Keratinocyte (primary cell): ENCODE measurements around the gene TRIM10. TPM values are rescaled to one million over a fixed set of nuclear protein-coding genes. Genes with fewer than 3 reads are reported as not detected.

Experiments used
- DNase-seq: peaks from one replicate; pipeline ENCODE4 v3.0.0-alpha.2; 2011; ENCODE audit warnings: low read depth, missing footprints, low spot score
- FAIRE-seq: peaks from 2 replicates; lab custom pipeline; 2011; peaks lifted over from hg19 to GRCh38; lab: Jason Lieb, UNC
- H2AFZ ChIP-seq: 2 replicates; pipeline ENCODE4 v1.6.0; 2012; ENCODE audit warnings: low read length, control low read depth, inconsistent platforms; ENCODE audit not compliant: control insufficient read depth
- H3K27ac ChIP-seq: 2 replicates; pipeline ENCODE4 v1.5.1; 2011; ENCODE audit warnings: low read length; ENCODE audit not compliant: control insufficient read depth, insufficient read depth
- H3K27me3 ChIP-seq: 3 replicates; pipeline ENCODE4 v1.6.0; 2011; ENCODE audit warnings: low read length; ENCODE audit not compliant: control insufficient read depth, insufficient read depth; ENCODE audit errors: extremely low read depth
- H3K36me3 ChIP-seq, 2 experiments: 2 replicates in 1 of 2; 3 replicates in 1 of 2; pipeline ENCODE4 v1.5.1; 2011; ENCODE audit warnings: low read length in 2 of 2, mild to moderate bottlenecking in 1 of 2; ENCODE audit not compliant: control insufficient read depth in 2 of 2, insufficient read depth in 2 of 2; ENCODE audit errors: extremely low read depth in 1 of 2
- H3K4me1 ChIP-seq: 3 replicates; pipeline ENCODE4 v1.5.1; 2011; ENCODE audit warnings: low read length; ENCODE audit not compliant: control insufficient read depth, insufficient read depth; ENCODE audit errors: extremely low read depth
- H3K4me2 ChIP-seq: 3 replicates; pipeline ENCODE4 v1.6.0; 2011; ENCODE audit warnings: low read depth, low read length; ENCODE audit not compliant: control insufficient read depth, insufficient read depth; ENCODE audit errors: extremely low read depth
- H3K4me3 ChIP-seq, 3 experiments: fragments of 200-600 bp in 1 of 3; sonication (generic) in 1 of 3; 2 replicates in 2 of 3; 3 replicates in 1 of 3; pipeline ENCODE4 v1.5.1; 2011 to 2016; ENCODE audit warnings: low read length in 3 of 3, mild to moderate bottlenecking in 3 of 3, control low read depth in 2 of 3, inconsistent platforms in 1 of 3, low read depth in 1 of 3, mixed read lengths in 1 of 3, mixed run types in 1 of 3, moderate library complexity in 1 of 3; ENCODE audit not compliant: control insufficient read depth in 2 of 3, insufficient read depth in 2 of 3; ENCODE audit errors: extremely low read depth in 1 of 3
- H3K79me2 ChIP-seq: 2 replicates; pipeline ENCODE4 v1.6.0; 2012; ENCODE audit warnings: low read length; ENCODE audit not compliant: control insufficient read depth, insufficient read depth
- H3K9ac ChIP-seq: 3 replicates; pipeline ENCODE4 v1.6.0; 2011; ENCODE audit warnings: low read length; ENCODE audit not compliant: control insufficient read depth, insufficient read depth; ENCODE audit errors: extremely low read depth
- H3K9me1 ChIP-seq: 3 replicates; pipeline ENCODE4 v1.6.0; 2011; ENCODE audit warnings: low read length; ENCODE audit not compliant: control insufficient read depth, insufficient read depth; ENCODE audit errors: extremely low read depth
- H3K9me3 ChIP-seq: 2 replicates; pipeline ENCODE4 v1.5.1; 2012; ENCODE audit warnings: low read depth, low read length; ENCODE audit not compliant: control insufficient read depth
- H4K20me1 ChIP-seq: 3 replicates; pipeline ENCODE4 v1.6.0; 2011; ENCODE audit warnings: low read length; ENCODE audit not compliant: control insufficient read depth, insufficient read depth; ENCODE audit errors: extremely low read depth
- EZH2 ChIP-seq: IDR thresholded peaks from one replicate; pipeline ENCODE4 v1.6.1; 2012; ENCODE audit warnings: inconsistent platforms, mild to moderate bottlenecking, low read length, moderate library complexity
- dilution Hi-C: fragments of 300-500 bp; cut with MboI; formaldehyde crosslinking; loops from one replicate; pipeline ENCODE4 v1.7.0; 2020; ENCODE audit warnings: low sequenced_read_pairs; ENCODE audit not compliant: extremely low pct_ligation_motif_present
- polyA plus RNA-seq, 5 experiments: library from polyadenylated mRNA; depleted of rRNA in 3 of 5; stranded (reverse) in 3 of 5; stranded (forward) in 1 of 5; unstranded in 1 of 5; fragments of >200 nt; gene quantifications; 1 replicate in 1 of 5; 2 replicates in 3 of 5; 3 replicates in 1 of 5; pipeline versions ENCODE4 v1.2.1 to v1.2.3, GENCODE V29; 2011 to 2012; ENCODE audit warnings: missing spikeins in 2 of 5, low read depth in 1 of 5, low replicate concordance in 1 of 5
- TF ChIP-seq, protein P1 (sequence below), 3 experiments: IDR thresholded peaks in 1 of 3; conservative IDR thresholded peaks in 1 of 3; optimal IDR thresholded peaks in 1 of 3; 2 replicates in 2 of 3; 3 replicates in 1 of 3; pipeline versions ENCODE3 to v1.5.1; 2011; ENCODE audit warnings: low read length in 3 of 3, mild to moderate bottlenecking in 3 of 3, moderate library complexity in 2 of 3, control low read depth in 1 of 3, inconsistent platforms in 1 of 3; ENCODE audit not compliant: insufficient read depth in 2 of 3; ENCODE audit errors: extremely low read depth in 1 of 3

The TRIM10 gene
- polyA plus RNA-seq, 1 donor (not counting 4 experiments of a cell fraction or from before 2014, with no cell fraction given) = not detected

DNA sequence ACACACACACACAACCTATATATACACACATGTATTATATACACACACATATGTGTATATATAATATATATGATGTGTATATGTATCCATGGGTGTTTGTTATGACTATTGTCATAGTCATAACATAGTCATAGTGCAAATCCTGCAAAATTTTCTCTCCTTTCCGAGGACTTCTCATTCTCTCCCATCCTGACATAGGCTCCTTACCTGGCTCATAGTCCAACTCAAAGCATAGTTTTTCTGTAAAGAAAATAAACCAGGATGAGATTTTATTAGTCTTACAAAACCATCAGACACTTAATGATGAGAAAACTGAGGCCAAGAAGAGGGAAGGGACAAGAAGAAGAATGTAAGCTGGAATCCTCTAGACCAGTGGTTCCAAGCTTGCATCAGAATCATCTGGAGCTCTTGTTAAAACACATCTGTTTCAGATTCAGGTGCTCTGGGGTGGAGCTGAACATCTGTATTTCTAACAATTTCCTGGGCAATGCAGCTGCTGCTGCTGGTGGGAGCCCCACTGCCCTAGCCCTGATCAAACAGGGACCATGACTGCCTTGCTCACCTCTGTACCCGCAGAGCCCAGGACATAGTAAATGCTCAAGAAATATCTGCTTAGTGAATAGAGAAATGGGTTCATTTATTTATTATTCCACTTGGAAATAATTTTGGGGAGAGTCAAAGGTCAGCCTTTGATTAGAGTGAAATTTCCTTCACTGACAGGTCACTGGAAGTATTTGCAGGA, 5.3 kb downstream of the TRIM10 start:
- H3K9me3 ChIP-seq = no peaks in the 10 kb centered on the region
- FAIRE-seq = no peak
- no peaks in the 10 kb centered on the region for H3K9me1 ChIP-seq
- no peaks in the 10 kb centered on the region for H3K79me2 ChIP-seq
- no peak overlapping the region for H3K9ac ChIP-seq
- no peak overlapping the region for H3K4me3 ChIP-seq
- DNase-seq = no peak
- no peak overlapping the region for H2AFZ ChIP-seq
- H3K27me3 ChIP-seq = peaks cover 9% of the 10 kb centered on the region
- no peak overlapping the region for H3K27ac ChIP-seq
- no peaks in the 10 kb centered on the region for H4K20me1 ChIP-seq
- dilution Hi-C loops = no loop called here
- H3K4me2 ChIP-seq = peak overlapping the region; percentile 67
- no peaks in the 10 kb centered on the region for H3K36me3 ChIP-seq
- peaks cover 26% of the 10 kb centered on the region for H3K4me1 ChIP-seq
- no peak for TF ChIP-seq EZH2
- TF ChIP-seq, protein P1, sequence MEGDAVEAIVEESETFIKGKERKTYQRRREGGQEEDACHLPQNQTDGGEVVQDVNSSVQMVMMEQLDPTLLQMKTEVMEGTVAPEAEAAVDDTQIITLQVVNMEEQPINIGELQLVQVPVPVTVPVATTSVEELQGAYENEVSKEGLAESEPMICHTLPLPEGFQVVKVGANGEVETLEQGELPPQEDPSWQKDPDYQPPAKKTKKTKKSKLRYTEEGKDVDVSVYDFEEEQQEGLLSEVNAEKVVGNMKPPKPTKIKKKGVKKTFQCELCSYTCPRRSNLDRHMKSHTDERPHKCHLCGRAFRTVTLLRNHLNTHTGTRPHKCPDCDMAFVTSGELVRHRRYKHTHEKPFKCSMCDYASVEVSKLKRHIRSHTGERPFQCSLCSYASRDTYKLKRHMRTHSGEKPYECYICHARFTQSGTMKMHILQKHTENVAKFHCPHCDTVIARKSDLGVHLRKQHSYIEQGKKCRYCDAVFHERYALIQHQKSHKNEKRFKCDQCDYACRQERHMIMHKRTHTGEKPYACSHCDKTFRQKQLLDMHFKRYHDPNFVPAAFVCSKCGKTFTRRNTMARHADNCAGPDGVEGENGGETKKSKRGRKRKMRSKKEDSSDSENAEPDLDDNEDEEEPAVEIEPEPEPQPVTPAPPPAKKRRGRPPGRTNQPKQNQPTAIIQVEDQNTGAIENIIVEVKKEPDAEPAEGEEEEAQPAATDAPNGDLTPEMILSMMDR (optimal IDR thresholded peaks at IDR 0.05 in 1 of 3, IDR thresholded peaks at IDR 0.05 in 1 of 3, conservative IDR thresholded peaks at IDR 0.05 in 1 of 3; ENCODE audit: extremely low read depth in 1 of 3, insufficient read depth in 2 of 3, low read length in 3 of 3) = no peak

DNA sequence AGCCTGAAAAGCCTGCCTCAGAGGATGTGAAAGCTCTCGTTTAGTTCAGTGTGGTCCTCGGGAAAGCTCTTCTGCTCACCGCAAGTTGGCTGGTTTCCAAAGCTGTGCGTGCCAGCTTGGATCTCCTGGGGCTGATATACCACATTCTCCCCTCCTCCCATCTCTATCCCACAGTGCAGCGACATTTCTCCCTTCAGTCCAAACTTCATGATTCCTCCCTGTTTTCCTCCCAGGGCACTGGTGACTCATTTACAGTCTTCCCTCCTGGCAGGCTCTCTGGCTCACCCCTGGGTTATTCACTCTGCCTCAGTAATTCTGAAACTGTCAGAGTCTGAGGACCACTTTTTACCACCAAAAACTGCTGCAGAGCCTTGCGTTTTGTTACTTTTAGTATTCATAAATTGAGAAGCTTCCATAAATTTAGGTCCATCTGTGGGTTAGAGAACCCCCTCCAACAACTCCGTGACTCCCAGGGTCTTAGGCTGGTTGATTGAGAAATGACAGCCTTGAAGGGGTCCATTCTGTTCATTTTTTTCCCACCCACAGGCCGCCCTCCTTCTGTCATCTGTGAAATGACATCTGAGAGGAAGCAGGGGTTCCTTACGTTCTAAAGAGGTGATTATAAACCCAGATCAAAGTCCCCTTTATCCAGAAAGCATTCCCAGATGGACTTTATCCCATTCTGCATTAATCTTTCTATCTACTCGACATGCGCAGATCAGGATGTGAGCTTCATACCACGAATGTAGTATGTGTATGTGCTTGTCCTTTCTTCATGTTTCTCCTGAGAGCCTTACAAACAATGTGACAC, 6.1 kb downstream of the TRIM10 start:
- H3K9ac ChIP-seq = no peak overlapping the region

More for the DNA sequence above, 6.1 kb downstream of the TRIM10 start:
- no peak overlapping the region for H3K27ac ChIP-seq
- peaks cover 9% of the 10 kb centered on the region for H3K27me3 ChIP-seq
- no peaks in the 10 kb centered on the region for H3K79me2 ChIP-seq
- DNase-seq = peak; percentile 32
- TF ChIP-seq, protein P1 (optimal IDR thresholded peaks at IDR 0.05 in 1 of 3, IDR thresholded peaks at IDR 0.05 in 1 of 3, conservative IDR thresholded peaks at IDR 0.05 in 1 of 3; ENCODE audit: extremely low read depth in 1 of 3, insufficient read depth in 2 of 3, low read length in 3 of 3) = no peak
- TF ChIP-seq EZH2 = no peak
- H3K4me1 ChIP-seq = peaks cover 26% of the 10 kb centered on the region
- H3K4me2 ChIP-seq = peak overlapping the region; percentile 35
- H3K4me3 ChIP-seq = no peak overlapping the region
- no peak overlapping the region for H2AFZ ChIP-seq
- no peaks in the 10 kb centered on the region for H3K9me3 ChIP-seq
- dilution Hi-C loops = no loop called here
- no peaks in the 10 kb centered on the region for H4K20me1 ChIP-seq
- H3K9me1 ChIP-seq = no peaks in the 10 kb centered on the region
- FAIRE-seq = peak; percentile 69
- H3K36me3 ChIP-seq = no peaks in the 10 kb centered on the region
